HEK293 (cell line): Measurements from ENCODE around the gene RAB1B.

ENCODE experiments used
- CTCF ChIP-seq: fragments of 450-650 bp; formaldehyde crosslinking; IDR thresholded peaks from 2 replicates; pipeline ENCODE4 v1.5.1; 2016; ENCODE audit warnings: missing biosample characterization, missing genetic modification characterization
- SP2 ChIP-seq: fragments of 450-650 bp; formaldehyde crosslinking; IDR thresholded peaks from 2 replicates; pipeline ENCODE4 v1.5.1; 2016; ENCODE audit warnings: missing biosample characterization, missing genetic modification characterization
- YY1 ChIP-seq: fragments of 450-650 bp; formaldehyde crosslinking; IDR thresholded peaks from 2 replicates; pipeline ENCODE4 v1.5.1; 2018; ENCODE audit warnings: missing biosample characterization, missing genetic modification characterization
- ZFP37 ChIP-seq: fragments of 450-650 bp; formaldehyde crosslinking; IDR thresholded peaks from 2 replicates; pipeline ENCODE4 v1.5.1; 2016; ENCODE audit warnings: missing biosample characterization, missing genetic modification characterization
- ZNF121 ChIP-seq: fragments of 450-650 bp; formaldehyde crosslinking; IDR thresholded peaks from 2 replicates; pipeline ENCODE4 v1.5.1; 2016; ENCODE audit warnings: missing biosample characterization, missing genetic modification characterization
- ZNF169 ChIP-seq: fragments of 450-650 bp; formaldehyde crosslinking; IDR thresholded peaks from 2 replicates; pipeline ENCODE4 v1.5.1; 2016; ENCODE audit warnings: missing biosample characterization, missing genetic modification characterization
- ZNF510 ChIP-seq: fragments of 450-650 bp; formaldehyde crosslinking; IDR thresholded peaks from 2 replicates; pipeline ENCODE4 v1.5.1; 2018; ENCODE audit warnings: mild to moderate bottlenecking, missing genetic modification characterization, missing biosample characterization; ENCODE audit not compliant: insufficient replicate concordance
- ZNF561 ChIP-seq: fragments of 450-650 bp; IDR thresholded peaks from 2 replicates; pipeline ENCODE4 v1.5.1; 2018; ENCODE audit warnings: missing biosample characterization, missing genetic modification characterization, borderline replicate concordance
- TF ChIP-seq, protein P1 (sequence below): fragments of 450-650 bp; formaldehyde crosslinking; IDR thresholded peaks from 2 replicates; pipeline ENCODE4 v1.5.1; 2016; ENCODE audit warnings: missing biosample characterization, missing genetic modification characterization

DNA sequence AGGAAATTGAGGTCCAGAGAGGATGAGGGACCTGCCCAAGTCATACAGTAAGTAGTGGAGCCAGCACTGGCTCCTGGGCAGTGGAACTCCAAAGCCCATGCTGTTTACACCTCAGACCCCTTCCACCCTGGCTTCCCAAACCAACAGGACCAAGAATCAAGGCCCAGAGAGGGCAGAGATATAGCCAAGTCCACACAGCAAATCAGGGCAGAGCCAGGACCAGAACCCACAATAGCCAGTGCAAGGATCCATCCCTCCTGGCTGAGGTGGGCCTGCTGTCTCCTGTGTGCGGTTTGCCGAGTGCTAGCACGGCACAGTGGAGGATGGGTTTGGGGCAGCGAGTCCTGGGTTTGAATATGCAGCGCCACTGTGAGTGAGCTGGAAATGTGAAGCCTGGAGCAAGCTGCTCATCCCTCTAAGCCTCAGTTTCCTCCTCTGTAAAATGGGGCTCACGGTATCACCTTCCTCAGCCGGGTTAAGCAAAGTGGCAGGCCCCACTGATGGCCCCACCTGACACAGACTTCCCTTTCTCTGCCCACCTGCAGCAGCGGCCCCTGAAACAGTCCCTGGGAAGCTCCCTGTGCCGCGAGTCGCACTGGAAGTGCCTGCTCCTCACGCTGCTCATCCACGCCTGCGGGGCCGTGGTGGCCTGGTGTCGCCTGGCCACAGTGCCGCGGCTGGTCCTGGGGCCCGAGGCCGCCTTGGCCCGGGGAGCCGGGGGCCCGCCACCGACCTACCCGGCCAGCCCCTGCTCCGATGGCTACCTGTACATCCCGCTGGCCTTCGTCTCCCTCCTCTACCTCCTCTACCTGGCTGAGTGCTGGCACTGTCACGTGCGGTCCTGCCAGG is 25.6 kb downstream of the RAB1B start:
- TF ChIP-seq SP2 (tag by site-specific recombination) = no peak
- TF ChIP-seq, protein P1, sequence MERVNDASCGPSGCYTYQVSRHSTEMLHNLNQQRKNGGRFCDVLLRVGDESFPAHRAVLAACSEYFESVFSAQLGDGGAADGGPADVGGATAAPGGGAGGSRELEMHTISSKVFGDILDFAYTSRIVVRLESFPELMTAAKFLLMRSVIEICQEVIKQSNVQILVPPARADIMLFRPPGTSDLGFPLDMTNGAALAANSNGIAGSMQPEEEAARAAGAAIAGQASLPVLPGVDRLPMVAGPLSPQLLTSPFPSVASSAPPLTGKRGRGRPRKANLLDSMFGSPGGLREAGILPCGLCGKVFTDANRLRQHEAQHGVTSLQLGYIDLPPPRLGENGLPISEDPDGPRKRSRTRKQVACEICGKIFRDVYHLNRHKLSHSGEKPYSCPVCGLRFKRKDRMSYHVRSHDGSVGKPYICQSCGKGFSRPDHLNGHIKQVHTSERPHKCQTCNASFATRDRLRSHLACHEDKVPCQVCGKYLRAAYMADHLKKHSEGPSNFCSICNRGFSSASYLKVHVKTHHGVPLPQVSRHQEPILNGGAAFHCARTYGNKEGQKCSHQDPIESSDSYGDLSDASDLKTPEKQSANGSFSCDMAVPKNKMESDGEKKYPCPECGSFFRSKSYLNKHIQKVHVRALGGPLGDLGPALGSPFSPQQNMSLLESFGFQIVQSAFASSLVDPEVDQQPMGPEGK = no peak
- no peak for TF ChIP-seq CTCF (tag by site-specific recombination)
- TF ChIP-seq YY1 = no peak
- TF ChIP-seq ZNF510 (tag by site-specific recombination) = no peak
- TF ChIP-seq ZNF121 (tag by site-specific recombination) = no peak
- TF ChIP-seq ZNF561 (tag by site-specific recombination) = no peak
- no peak for TF ChIP-seq ZFP37 (tag by site-specific recombination)
- no peak for TF ChIP-seq ZNF169 (tag by site-specific recombination)
